Left ventricle myocardium inferior (tissue), 1 donor: ENCODE data around the gene ST8SIA5. TPM values are rescaled to one million over a fixed set of nuclear protein-coding genes. Genes with fewer than 3 reads are reported as not detected.

Experiments used
- DNase-seq: peaks from one replicate; pipeline ENCODE4 v3.0.0-alpha.2; 2020
- H3K27ac ChIP-seq: fragments of 200-600 bp; replicated peaks from 2 replicates; pipeline ENCODE4 v1.8.0; 2021
- H3K27me3 ChIP-seq: fragments of 200-600 bp; 2 replicates; pipeline ENCODE4 v1.8.0; 2021; ENCODE audit warnings: low read depth
- H3K36me3 ChIP-seq: fragments of 200-600 bp; 2 replicates; pipeline ENCODE4 v1.8.0; 2021
- H3K4me1 ChIP-seq: fragments of 200-600 bp; 2 replicates; pipeline ENCODE4 v1.8.0; 2021
- H3K4me3 ChIP-seq: fragments of 200-600 bp; 2 replicates; pipeline ENCODE4 v1.8.0; 2021; ENCODE audit warnings: mild to moderate bottlenecking, moderate library complexity
- H3K9me3 ChIP-seq: fragments of 200-600 bp; replicated peaks from 2 replicates; pipeline ENCODE4 v1.8.0; 2021
- intact Hi-C: fragments of 100-400 bp; cut with micrococcal nuclease; formaldehyde crosslinking; loops from one replicate; pipeline ENCODE4 v1.11.0; 2022
- total RNA-seq: library from RNA; stranded (reverse); fragmentation: NEBNext Ultra II Directional; extraction: Animal tissue kit (Norgen Biotek cat#: 25700); gene quantifications from one replicate; pipeline ENCODE4 v1.2.1, GENCODE V29; 2021
- TF ChIP-seq, protein P1 (sequence below): fragments of 200-600 bp; IDR thresholded peaks from 2 replicates; pipeline ENCODE4 v1.8.0; 2021; ENCODE audit warnings: antibody characterized with exemption, mild to moderate bottlenecking, borderline replicate concordance
- donor health status: DM: no; HTN: yes; CAD: no; lungs with severe emphysema.

Gene ST8SIA5
- total RNA-seq, 1 donor from 2014 or later, result 6.2 TPM

GRCh38 chr18:46772357-46772756, 15.5 kb upstream of the ST8SIA5 start:
- H3K27ac ChIP-seq, result no peak overlapping the region

DNA sequence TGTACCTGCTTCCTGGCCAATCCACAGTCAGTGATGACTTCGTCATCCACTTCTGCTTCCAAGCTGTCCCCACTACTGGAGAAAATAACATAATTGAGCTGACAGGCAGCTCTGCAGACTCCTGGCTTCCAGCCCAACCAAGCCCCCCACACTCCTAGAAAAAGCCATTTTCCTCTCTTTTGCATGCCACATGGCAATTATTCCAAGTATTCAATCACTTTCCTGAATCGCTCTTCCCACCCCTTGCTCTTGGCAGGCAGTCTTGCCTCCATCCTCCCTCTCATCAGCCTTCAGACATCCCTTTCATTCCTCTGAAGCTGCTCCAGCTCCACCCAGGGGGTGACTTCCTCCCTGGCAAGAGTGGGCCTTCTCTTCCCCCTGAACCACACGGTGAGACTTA, 14.3 kb upstream of the ST8SIA5 start:
- H3K9me3 ChIP-seq, result no peaks in the 10 kb centered on the region
- H3K4me1 ChIP-seq, result peaks cover 21% of the 10 kb centered on the region
- TF ChIP-seq, protein P1, sequence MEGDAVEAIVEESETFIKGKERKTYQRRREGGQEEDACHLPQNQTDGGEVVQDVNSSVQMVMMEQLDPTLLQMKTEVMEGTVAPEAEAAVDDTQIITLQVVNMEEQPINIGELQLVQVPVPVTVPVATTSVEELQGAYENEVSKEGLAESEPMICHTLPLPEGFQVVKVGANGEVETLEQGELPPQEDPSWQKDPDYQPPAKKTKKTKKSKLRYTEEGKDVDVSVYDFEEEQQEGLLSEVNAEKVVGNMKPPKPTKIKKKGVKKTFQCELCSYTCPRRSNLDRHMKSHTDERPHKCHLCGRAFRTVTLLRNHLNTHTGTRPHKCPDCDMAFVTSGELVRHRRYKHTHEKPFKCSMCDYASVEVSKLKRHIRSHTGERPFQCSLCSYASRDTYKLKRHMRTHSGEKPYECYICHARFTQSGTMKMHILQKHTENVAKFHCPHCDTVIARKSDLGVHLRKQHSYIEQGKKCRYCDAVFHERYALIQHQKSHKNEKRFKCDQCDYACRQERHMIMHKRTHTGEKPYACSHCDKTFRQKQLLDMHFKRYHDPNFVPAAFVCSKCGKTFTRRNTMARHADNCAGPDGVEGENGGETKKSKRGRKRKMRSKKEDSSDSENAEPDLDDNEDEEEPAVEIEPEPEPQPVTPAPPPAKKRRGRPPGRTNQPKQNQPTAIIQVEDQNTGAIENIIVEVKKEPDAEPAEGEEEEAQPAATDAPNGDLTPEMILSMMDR, result no peak
- no peak overlapping the region for H3K4me3 ChIP-seq
- H3K36me3 ChIP-seq, result no peaks in the 10 kb centered on the region
- DNase-seq, result no peak
- intact Hi-C loops, result no loop called here
- no peaks in the 10 kb centered on the region for H3K27me3 ChIP-seq
- H3K27ac ChIP-seq, result no peak overlapping the region

More at GRCh38 chr18:46772357-46772756, 15.5 kb upstream of the ST8SIA5 start:
- Histone ChIP-seq H3K4me1 (peaks cover 21% of the 10 kb centered on the region), H3K9me3 (no peaks in the 10 kb centered on the region), H3K4me3 (no peak overlapping the region), H3K27me3 (no peaks in the 10 kb centered on the region), H3K36me3 (no peaks in the 10 kb centered on the region)
- intact Hi-C loops, result no loop called here
- TF ChIP-seq, protein P1, result no peak
- DNase-seq, result no peak

GRCh38 chr18:46770708-46771107, 13.9 kb upstream of the ST8SIA5 start:
- no peak for DNase-seq
- no peak overlapping the region for H3K4me3 ChIP-seq
- H3K27ac ChIP-seq, result no peak overlapping the region
- TF ChIP-seq, protein P1, result no peak
- H3K4me1 ChIP-seq, result peaks cover 21% of the 10 kb centered on the region
- intact Hi-C loops, result no loop called here
- H3K27me3 ChIP-seq, result no peaks in the 10 kb centered on the region
- no peaks in the 10 kb centered on the region for H3K36me3 ChIP-seq
- no peaks in the 10 kb centered on the region for H3K9me3 ChIP-seq

GRCh38 chr18:46768166-46768921, 11.5 kb upstream of the ST8SIA5 start:
- H3K27ac ChIP-seq, result peak overlapping the region; percentile 73
- H3K4me3 ChIP-seq, result no peak overlapping the region
- H3K27me3 ChIP-seq, result no peaks in the 10 kb centered on the region
- intact Hi-C loops, result no loop called here
- peak; percentile 68 for DNase-seq
- H3K9me3 ChIP-seq, result no peaks in the 10 kb centered on the region
- H3K36me3 ChIP-seq, result no peaks in the 10 kb centered on the region
- TF ChIP-seq, protein P1, result no peak
- H3K4me1 ChIP-seq, result peaks cover 22% of the 10 kb centered on the region

GRCh38 chr18:46767217-46767616, 10.4 kb upstream of the ST8SIA5 start:
- no peak overlapping the region for H3K27ac ChIP-seq
- intact Hi-C loops, result no loop called here
- H3K9me3 ChIP-seq, result no peaks in the 10 kb centered on the region

More at GRCh38 chr18:46767217-46767616, 10.4 kb upstream of the ST8SIA5 start:
- no peak overlapping the region for H3K4me3 ChIP-seq
- TF ChIP-seq, protein P1, result no peak
- H3K36me3 ChIP-seq, result no peaks in the 10 kb centered on the region
- peaks cover 33% of the 10 kb centered on the region for H3K4me1 ChIP-seq
- no peaks in the 10 kb centered on the region for H3K27me3 ChIP-seq
- no peak for DNase-seq
